Measurements from ENCODE around the gene PPP2R2C.

GRCh38 chr4:6288871-6289270, 183.5 kb downstream of the PPP2R2C start:
- no peak for TF ChIP-seq PHF8 (IDR thresholded peaks at IDR 0.05; ENCODE audit: borderline replicate concordance, low read length)
- TF ChIP-seq EP300 (IDR thresholded peaks at IDR 0.05; ENCODE audit: low read length): no peak
- no peak for TF ChIP-seq NR2C1 (IDR thresholded peaks at IDR 0.05)
- TF ChIP-seq NR2C1 (tag; IDR thresholded peaks at IDR 0.05): no peak
- no peak for TF ChIP-seq RFX5 (IDR thresholded peaks at IDR 0.05; ENCODE audit: low read depth, low read length)
- TF ChIP-seq, protein P1, sequence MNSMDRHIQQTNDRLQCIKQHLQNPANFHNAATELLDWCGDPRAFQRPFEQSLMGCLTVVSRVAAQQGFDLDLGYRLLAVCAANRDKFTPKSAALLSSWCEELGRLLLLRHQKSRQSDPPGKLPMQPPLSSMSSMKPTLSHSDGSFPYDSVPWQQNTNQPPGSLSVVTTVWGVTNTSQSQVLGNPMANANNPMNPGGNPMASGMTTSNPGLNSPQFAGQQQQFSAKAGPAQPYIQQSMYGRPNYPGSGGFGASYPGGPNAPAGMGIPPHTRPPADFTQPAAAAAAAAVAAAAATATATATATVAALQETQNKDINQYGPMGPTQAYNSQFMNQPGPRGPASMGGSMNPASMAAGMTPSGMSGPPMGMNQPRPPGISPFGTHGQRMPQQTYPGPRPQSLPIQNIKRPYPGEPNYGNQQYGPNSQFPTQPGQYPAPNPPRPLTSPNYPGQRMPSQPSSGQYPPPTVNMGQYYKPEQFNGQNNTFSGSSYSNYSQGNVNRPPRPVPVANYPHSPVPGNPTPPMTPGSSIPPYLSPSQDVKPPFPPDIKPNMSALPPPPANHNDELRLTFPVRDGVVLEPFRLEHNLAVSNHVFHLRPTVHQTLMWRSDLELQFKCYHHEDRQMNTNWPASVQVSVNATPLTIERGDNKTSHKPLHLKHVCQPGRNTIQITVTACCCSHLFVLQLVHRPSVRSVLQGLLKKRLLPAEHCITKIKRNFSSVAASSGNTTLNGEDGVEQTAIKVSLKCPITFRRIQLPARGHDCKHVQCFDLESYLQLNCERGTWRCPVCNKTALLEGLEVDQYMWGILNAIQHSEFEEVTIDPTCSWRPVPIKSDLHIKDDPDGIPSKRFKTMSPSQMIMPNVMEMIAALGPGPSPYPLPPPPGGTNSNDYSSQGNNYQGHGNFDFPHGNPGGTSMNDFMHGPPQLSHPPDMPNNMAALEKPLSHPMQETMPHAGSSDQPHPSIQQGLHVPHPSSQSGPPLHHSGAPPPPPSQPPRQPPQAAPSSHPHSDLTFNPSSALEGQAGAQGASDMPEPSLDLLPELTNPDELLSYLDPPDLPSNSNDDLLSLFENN (IDR thresholded peaks at IDR 0.05; ENCODE audit: low read depth in 2 of 2, low read length in 2 of 2): no peak
